Measurements from ENCODE around the gene IGFL1.
A peak's percentile ranks its signal among the peaks of the same experiment; 100 is the strongest.
"Not testable (repeated sequence)": the region's sequence is repeated elsewhere in the genome, so short reads cannot be mapped to it uniquely, and the experiment has no call there.

Gene IGFL1

DNA sequence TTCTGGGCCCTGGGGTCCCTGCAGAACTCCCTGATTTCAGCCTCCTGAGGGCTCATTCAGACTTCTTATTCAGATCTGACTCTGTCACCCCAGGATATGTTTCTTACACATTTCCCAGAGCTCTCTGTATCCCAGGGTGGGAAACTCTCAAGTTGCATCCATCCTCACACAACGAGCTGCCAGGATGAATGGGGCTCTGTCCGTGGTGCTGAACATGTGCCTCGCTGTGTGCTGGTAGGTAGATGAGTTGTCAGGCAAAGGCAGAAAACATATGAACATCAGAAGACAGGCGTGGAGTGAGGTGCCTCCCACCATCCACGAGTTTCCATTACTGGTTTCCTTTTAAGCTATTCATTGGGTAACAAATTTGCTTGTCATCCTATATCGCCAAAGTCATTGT is 11.4 kb upstream of the IGFL1 start:
- peaks cover 7% of the 10 kb centered on the region; the same call in 1 of the 2 replicates for H3K4me1 ChIP-seq
- TF ChIP-seq, protein P1, sequence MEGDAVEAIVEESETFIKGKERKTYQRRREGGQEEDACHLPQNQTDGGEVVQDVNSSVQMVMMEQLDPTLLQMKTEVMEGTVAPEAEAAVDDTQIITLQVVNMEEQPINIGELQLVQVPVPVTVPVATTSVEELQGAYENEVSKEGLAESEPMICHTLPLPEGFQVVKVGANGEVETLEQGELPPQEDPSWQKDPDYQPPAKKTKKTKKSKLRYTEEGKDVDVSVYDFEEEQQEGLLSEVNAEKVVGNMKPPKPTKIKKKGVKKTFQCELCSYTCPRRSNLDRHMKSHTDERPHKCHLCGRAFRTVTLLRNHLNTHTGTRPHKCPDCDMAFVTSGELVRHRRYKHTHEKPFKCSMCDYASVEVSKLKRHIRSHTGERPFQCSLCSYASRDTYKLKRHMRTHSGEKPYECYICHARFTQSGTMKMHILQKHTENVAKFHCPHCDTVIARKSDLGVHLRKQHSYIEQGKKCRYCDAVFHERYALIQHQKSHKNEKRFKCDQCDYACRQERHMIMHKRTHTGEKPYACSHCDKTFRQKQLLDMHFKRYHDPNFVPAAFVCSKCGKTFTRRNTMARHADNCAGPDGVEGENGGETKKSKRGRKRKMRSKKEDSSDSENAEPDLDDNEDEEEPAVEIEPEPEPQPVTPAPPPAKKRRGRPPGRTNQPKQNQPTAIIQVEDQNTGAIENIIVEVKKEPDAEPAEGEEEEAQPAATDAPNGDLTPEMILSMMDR (IDR thresholded peaks at IDR 0.05; ENCODE audit: low read depth, low read length) = no peak
- DNase-seq = no peak

DNA sequence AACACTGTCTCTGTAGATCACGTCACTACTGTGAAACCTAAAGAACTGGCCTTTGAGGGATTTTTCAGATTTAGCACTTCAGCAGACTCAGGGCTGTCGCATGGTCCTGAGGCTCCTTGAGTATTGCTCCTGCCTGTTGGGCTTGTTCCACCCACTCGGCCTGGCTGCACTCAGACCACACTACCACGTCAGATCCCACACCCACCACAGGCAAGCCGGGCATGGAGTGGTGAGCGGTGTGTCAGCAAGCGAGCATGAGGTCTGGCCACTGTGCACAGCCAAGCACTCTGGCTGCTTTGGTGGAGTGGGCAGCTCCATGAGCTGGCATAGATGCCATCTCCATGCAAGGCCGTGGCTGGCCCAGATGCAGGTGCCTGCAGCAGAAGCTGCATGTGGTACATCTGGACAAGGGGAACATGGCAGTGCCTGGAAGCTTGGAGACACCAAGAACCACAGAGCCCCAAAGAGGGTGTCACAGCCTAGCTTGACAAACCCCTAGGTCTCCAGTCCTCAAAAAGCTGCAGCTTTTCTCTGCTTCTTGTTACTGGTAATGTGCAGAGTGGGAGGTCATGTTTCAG is 9.4 kb upstream of the IGFL1 start:
- DNase-seq = no peak
- H3K27me3 ChIP-seq = no peaks in the 10 kb centered on the region; the same call in 1 of the 2 replicates
- TF ChIP-seq, protein P1 (IDR thresholded peaks at IDR 0.05; ENCODE audit: low read depth, low read length) = no peak
- no peak overlapping the region for H3K4me3 ChIP-seq (ENCODE audit: low read depth, low read length)
- peaks cover 7% of the 10 kb centered on the region; the same call in 1 of the 2 replicates for H3K4me1 ChIP-seq
- no peaks in the 10 kb centered on the region for H3K9me3 ChIP-seq
- H3K36me3 ChIP-seq = no peaks in the 10 kb centered on the region

More for the DNA sequence above, 11.4 kb upstream of the IGFL1 start:
- no peaks in the 10 kb centered on the region for H3K36me3 ChIP-seq
- no peak overlapping the region for H3K4me3 ChIP-seq (ENCODE audit: low read depth, low read length)
- no peaks in the 10 kb centered on the region; the same call in 1 of the 2 replicates for H3K27me3 ChIP-seq
- no peaks in the 10 kb centered on the region for H3K9me3 ChIP-seq

DNA sequence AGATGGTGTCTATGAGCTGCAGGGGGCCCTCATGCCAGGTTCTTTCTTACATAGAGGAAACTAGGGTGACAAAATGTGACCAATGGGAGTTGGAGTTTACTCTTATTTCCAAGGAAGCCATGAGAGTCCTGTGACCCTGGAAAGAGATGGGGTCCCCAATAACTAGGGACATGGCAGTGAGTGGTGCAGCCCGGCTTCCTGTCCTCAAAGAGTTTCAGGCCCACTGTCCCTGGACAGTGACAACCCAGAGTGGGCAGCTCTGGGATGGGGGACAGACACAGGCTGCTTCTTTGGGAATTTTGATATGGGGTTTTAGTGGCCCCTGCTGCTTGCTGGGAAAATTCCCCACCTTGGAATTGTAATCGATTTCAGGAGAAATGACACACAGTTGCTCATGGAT is 8.4 kb upstream of the IGFL1 start:
- H3K36me3 ChIP-seq = no peaks in the 10 kb centered on the region
- TF ChIP-seq, protein P1 (IDR thresholded peaks at IDR 0.05; ENCODE audit: low read depth, low read length) = no peak
- no peak for DNase-seq
- H3K4me1 ChIP-seq = peaks cover 7% of the 10 kb centered on the region; the same call in 1 of the 2 replicates
- H3K9me3 ChIP-seq = no peaks in the 10 kb centered on the region
- no peak overlapping the region for H3K4me3 ChIP-seq (ENCODE audit: low read depth, low read length)
- no peaks in the 10 kb centered on the region; the same call in 1 of the 2 replicates for H3K27me3 ChIP-seq

DNA sequence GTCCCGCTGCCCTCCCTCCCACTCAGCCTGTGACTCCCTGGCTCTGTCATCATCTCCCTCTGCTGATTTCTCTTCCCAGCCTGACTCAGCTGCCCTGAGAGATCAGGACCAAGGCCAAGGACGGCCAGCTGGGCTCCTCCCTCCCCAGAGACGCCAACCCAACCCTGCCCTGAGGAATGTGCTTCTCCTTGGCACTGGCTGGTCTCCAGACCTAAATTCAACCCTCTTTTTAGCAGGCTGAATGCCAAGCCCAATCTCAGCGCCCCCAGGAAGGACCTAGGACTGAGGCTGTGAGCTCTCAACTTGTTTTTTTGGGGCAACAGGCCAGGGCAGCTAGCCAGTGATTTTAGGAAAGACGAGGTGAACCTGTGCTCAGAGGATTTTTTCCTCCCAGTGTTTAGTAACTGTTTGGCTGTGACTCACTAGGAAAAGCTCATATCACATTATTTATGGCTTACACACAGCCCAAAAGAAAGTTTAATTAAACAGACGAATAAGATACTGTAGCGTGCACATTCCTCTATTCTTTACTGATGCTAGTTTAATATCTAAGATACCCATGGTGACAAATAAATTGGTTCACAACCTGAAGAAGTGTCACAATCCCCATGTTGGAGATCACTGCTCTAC is 7.4 kb upstream of the IGFL1 start:
- no peak for DNase-seq
- H3K36me3 ChIP-seq = no peaks in the 10 kb centered on the region
- H3K27me3 ChIP-seq = peaks cover under 1% of the 10 kb centered on the region
- TF ChIP-seq, protein P1 (IDR thresholded peaks at IDR 0.05; ENCODE audit: low read depth, low read length) = no peak
- no peaks in the 10 kb centered on the region; the same call in 1 of the 2 replicates for H3K4me1 ChIP-seq
- no peak overlapping the region for H3K4me3 ChIP-seq (ENCODE audit: low read depth, low read length)
- H3K9me3 ChIP-seq = no peaks in the 10 kb centered on the region

DNA sequence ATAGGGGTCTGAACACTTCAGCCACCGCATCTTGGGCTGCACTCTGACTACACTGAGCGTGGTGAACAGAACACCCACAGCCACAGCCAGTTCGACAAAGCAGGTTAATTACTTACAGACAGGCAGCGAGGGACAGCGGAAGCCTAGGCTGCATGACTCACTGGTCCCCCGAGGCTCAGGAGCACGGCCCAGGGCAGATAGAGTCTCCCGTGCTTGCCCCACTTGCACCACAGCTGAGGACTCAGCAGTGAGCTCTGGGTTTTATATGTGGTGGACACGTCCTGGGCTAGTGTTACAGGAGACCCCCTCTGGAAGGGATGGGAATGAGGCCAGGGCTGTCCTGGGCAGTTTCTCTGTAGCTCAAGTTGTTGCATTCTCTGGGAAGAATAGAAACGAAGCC is 5.8 kb upstream of the IGFL1 start:
- H3K4me3 ChIP-seq (ENCODE audit: low read depth, low read length); H3K36me3 ChIP-seq; H3K27me3 ChIP-seq; H3K9me3 ChIP-seq; H3K4me1 ChIP-seq: not testable (repeated sequence)
- DNase-seq = peak; percentile 60

DNA sequence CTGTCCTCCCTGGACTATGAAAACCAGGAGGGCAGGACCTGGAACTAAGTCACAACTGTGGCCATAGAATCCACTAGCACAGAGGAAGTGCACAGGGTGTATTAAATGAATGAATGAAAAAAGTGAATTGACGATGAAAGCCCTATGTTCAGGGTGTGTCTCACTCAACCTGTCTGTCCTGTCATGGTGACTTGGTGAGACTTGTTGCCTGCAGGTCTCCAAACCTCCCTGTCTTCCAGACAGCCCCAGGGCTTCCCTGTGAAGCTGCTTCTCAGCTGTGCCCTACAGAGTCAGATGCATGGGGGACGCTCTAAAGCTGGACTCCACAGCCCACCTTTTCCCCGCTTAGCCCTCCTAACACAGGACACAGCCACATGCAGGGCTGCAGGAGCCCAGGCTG is 4.8 kb upstream of the IGFL1 start:
- H3K27me3 ChIP-seq = peaks cover 15% of the 10 kb centered on the region
- DNase-seq = no peak
- TF ChIP-seq, protein P1 (IDR thresholded peaks at IDR 0.05; ENCODE audit: low read depth, low read length) = no peak

More for the DNA sequence above, 4.8 kb upstream of the IGFL1 start:
- no peaks in the 10 kb centered on the region for H3K9me3 ChIP-seq
- no peaks in the 10 kb centered on the region for H3K36me3 ChIP-seq
- no peaks in the 10 kb centered on the region for H3K4me1 ChIP-seq
- no peak overlapping the region for H3K4me3 ChIP-seq (ENCODE audit: low read depth, low read length)
